HepG2 (cell line): ENCODE data around the gene TBC1D16. TPM values are rescaled to one million over a fixed set of nuclear protein-coding genes. Genes with fewer than 3 reads are reported as not detected.
A peak's percentile ranks its signal among the peaks of the same experiment; 100 is the strongest.

Experiments used
- BRCA1 ChIP-seq: sonication (generic); formaldehyde crosslinking; IDR thresholded peaks from 2 replicates; pipeline ENCODE4 v1.4.0; 2020; ENCODE audit warnings: missing genetic modification reagents
- CC2D1A ChIP-seq: sonication (generic); formaldehyde crosslinking; IDR thresholded peaks from 2 replicates; pipeline ENCODE4 v1.8.1; 2023; ENCODE audit warnings: mild to moderate bottlenecking, missing genetic modification reagents
- GZF1 ChIP-seq: sonication (generic); formaldehyde crosslinking; IDR thresholded peaks from 2 replicates; pipeline ENCODE4 v1.5.1; 2020; ENCODE audit warnings: mild to moderate bottlenecking, missing genetic modification reagents
- KAT7 ChIP-seq: IDR thresholded peaks from 2 replicates; pipeline ENCODE4 v1.6.1; 2018; ENCODE audit warnings: borderline replicate concordance, missing compliant biosample characterization
- MAZ ChIP-seq, 2 experiments: sonication (generic) in 1 of 2; formaldehyde crosslinking in 1 of 2; IDR thresholded peaks; 2 replicates each; pipeline versions ENCODE4 v1.5.0 to v1.6.1; 2012 to 2020; ENCODE audit warnings: low read depth in 2 of 2, mild to moderate bottlenecking in 2 of 2, borderline replicate concordance in 1 of 2, improper control_type of control experiment in 1 of 2, low read length in 1 of 2, missing genetic modification reagents in 1 of 2, moderate library complexity in 1 of 2
- TAF1 ChIP-seq: sonication (generic); formaldehyde crosslinking; IDR thresholded peaks from 2 replicates; pipeline ENCODE4 v1.4.0; 2020; ENCODE audit warnings: missing genetic modification reagents
- ZBED4 ChIP-seq: sonication (generic); formaldehyde crosslinking; IDR thresholded peaks from 2 replicates; pipeline ENCODE4 v1.4.0; 2020; ENCODE audit warnings: missing genetic modification reagents, borderline replicate concordance
- ZNF180 ChIP-seq: sonication (generic); formaldehyde crosslinking; IDR thresholded peaks from 2 replicates; pipeline ENCODE4 v1.4.0; 2020; ENCODE audit warnings: low read depth, missing genetic modification reagents, borderline replicate concordance
- ZNF275 ChIP-seq: sonication (generic); formaldehyde crosslinking; IDR thresholded peaks from 2 replicates; pipeline ENCODE4 v1.8.0; 2022; ENCODE audit warnings: missing genetic modification reagents, mild to moderate bottlenecking, inconsistent platforms, borderline replicate concordance
- ZNF468 ChIP-seq: sonication (generic); formaldehyde crosslinking; IDR thresholded peaks from 2 replicates; pipeline ENCODE4 v1.8.0; 2022; ENCODE audit warnings: mild to moderate bottlenecking, moderate library complexity, missing genetic modification reagents
- ZNF501 ChIP-seq: sonication (generic); formaldehyde crosslinking; IDR thresholded peaks from 2 replicates; pipeline ENCODE4 v1.5.1; 2020; ENCODE audit warnings: mild to moderate bottlenecking, moderate library complexity, missing genetic modification reagents
- ZNF589 ChIP-seq: sonication (generic); formaldehyde crosslinking; conservative IDR thresholded peaks from 2 replicates; pipeline ENCODE4 v1.8.0; 2022; ENCODE audit warnings: mild to moderate bottlenecking, moderate library complexity, missing genetic modification reagents
- ZNF609 ChIP-seq: sonication (generic); formaldehyde crosslinking; IDR thresholded peaks from 2 replicates; pipeline ENCODE4 v1.4.0; 2020; ENCODE audit warnings: mild to moderate bottlenecking, missing genetic modification reagents, borderline replicate concordance
- ZNF724P ChIP-seq: sonication (generic); formaldehyde crosslinking; IDR thresholded peaks from 2 replicates; pipeline ENCODE4 v1.8.0; 2022; ENCODE audit warnings: missing genetic modification reagents, borderline replicate concordance
- ZUFSP ChIP-seq: sonication (generic); formaldehyde crosslinking; IDR thresholded peaks from 2 replicates; pipeline ENCODE4 v1.9.0; 2021; ENCODE audit warnings: missing genetic modification reagents, mild to moderate bottlenecking, borderline replicate concordance
- polyA plus RNA-seq, 8 experiments: library from polyadenylated mRNA; depleted of rRNA in 3 of 8; stranded (reverse) in 7 of 8; unstranded in 1 of 8; fragments of >200 nt; fragmentation: Illumina TruSeq in 4 of 8; extraction: Trizol in 4 of 8; gene quantifications; 2 replicates each; pipeline versions ENCODE4 v1.2.1 to v1.2.3, GENCODE V29; 2011 to 2016; ENCODE audit warnings: low read depth in 4 of 8, missing spikeins in 1 of 8, mixed read lengths in 1 of 8; ENCODE audit not compliant: insufficient read depth in 1 of 8
- total RNA-seq, 5 experiments: library from RNA; depleted of rRNA; stranded (reverse); fragments of >200 nt; fragmentation: Illumina TruSeq; extraction: Trizol; gene quantifications; 2 replicates each; pipeline ENCODE4 v1.2.3, GENCODE V29; 2016; ENCODE audit warnings: low read depth in 1 of 5

Gene TBC1D16
- total and polyA plus RNA-seq, 2 of the 13 experiments (the other 11 are each of a cell fraction or from before 2014, with no cell fraction given): 14.9 to 24.9 TPM

- no peak for TF ChIP-seq ZUFSP
- peak; percentile 64; the same call in 1 of the 2 replicates for TF ChIP-seq ZBED4 (CRISPR knock-in tag)
- TF ChIP-seq ZNF180 (CRISPR knock-in tag): no peak
- no peak for TF ChIP-seq KAT7 (CRISPR knock-in tag)
- TF ChIP-seq MAZ (IDR thresholded peaks at IDR 0.05; ENCODE audit: borderline replicate concordance, low read depth, low read length): no peak; the same call in 1 of the 2 replicates
- TF ChIP-seq MAZ (CRISPR knock-in tag; IDR thresholded peaks at IDR 0.05; ENCODE audit: low read depth): no peak; the same call in 1 of the 2 replicates
- TF ChIP-seq ZNF501 (CRISPR knock-in tag): no peak; the same call in 1 of the 2 replicates
- peak; percentile 55; the same call in 1 of the 2 replicates for TF ChIP-seq BRCA1 (CRISPR knock-in tag)
- TF ChIP-seq TAF1 (CRISPR knock-in tag): peak; percentile 69; the same call in 1 of the 2 replicates
- no peak for TF ChIP-seq ZNF468
- TF ChIP-seq ZNF275 (CRISPR knock-in tag): peak; percentile 67; the same call in 1 of the 2 replicates
- TF ChIP-seq ZNF589: peak; percentile 78; the same call in 1 of the 2 replicates
- TF ChIP-seq GZF1 (CRISPR knock-in tag): no peak
- TF ChIP-seq ZNF724P (CRISPR knock-in tag): peak; percentile 68; the same call in 1 of the 2 replicates
- no peak for TF ChIP-seq CC2D1A (CRISPR knock-in tag)
- peak; percentile 74; the same call in 1 of the 2 replicates for TF ChIP-seq ZNF609 (CRISPR knock-in tag)
Measured at GRCh38 chr17:79991924-79992648, 43.6 kb downstream of the TBC1D16 start (continued).
